OCI-LY1 (cell line): ENCODE data around the gene OR1K1.

ENCODE experiments used
- H2AFZ ChIP-seq: fragments of 200-600 bp; sonication (generic), shearing (Covaris generic); 2 replicates; pipeline ENCODE4 v1.6.0; 2014; ENCODE audit warnings: antibody characterized with exemption, mild to moderate bottlenecking, low read length
- H3F3A ChIP-seq: fragments of 200-600 bp; sonication (generic), shearing (Covaris generic); 2 replicates; pipeline ENCODE4 v1.6.0; 2014; ENCODE audit warnings: mild to moderate bottlenecking, antibody characterized with exemption, low read length, moderate library complexity; ENCODE audit not compliant: insufficient read depth
- H3K27ac ChIP-seq: fragments of 200-600 bp; sonication (generic); 2 replicates; pipeline ENCODE4 v1.5.1; 2014; ENCODE audit warnings: low read length, mixed run types, mild to moderate bottlenecking, low read depth; ENCODE audit not compliant: poor library complexity, severe bottlenecking
- H3K27me3 ChIP-seq: fragments of 200-600 bp; sonication (generic); 2 replicates; pipeline ENCODE4 v1.6.0; 2014; ENCODE audit warnings: antibody characterized with exemption, mild to moderate bottlenecking, low read length, moderate library complexity; ENCODE audit not compliant: insufficient read depth
- H3K36me3 ChIP-seq: fragments of 200-600 bp; sonication (generic); 2 replicates; pipeline ENCODE4 v1.6.1; 2014; ENCODE audit warnings: mild to moderate bottlenecking, antibody characterized with exemption, low read length, moderate library complexity, mixed read lengths; ENCODE audit not compliant: insufficient read depth
- H3K4me1 ChIP-seq: fragments of 200-600 bp; sonication (generic); 2 replicates; pipeline ENCODE4 v1.5.1; 2014; ENCODE audit warnings: mild to moderate bottlenecking, low read length, moderate library complexity; ENCODE audit not compliant: insufficient read depth, severe bottlenecking
- H3K4me2 ChIP-seq: fragments of 200-600 bp; sonication (generic), shearing (Covaris generic); 2 replicates; pipeline ENCODE4 v1.6.1; 2014; ENCODE audit warnings: low read length
- H3K4me3 ChIP-seq: fragments of 200-600 bp; sonication (generic); 2 replicates; pipeline ENCODE4 v1.5.1; 2014; ENCODE audit warnings: low read length, low read depth, mild to moderate bottlenecking, mixed read lengths; ENCODE audit not compliant: poor library complexity, severe bottlenecking
- H3K79me2 ChIP-seq: fragments of 200-600 bp; shearing (Covaris generic); 2 replicates; pipeline ENCODE4 v1.6.1; 2016; ENCODE audit warnings: mixed run types, low read length, mixed read lengths; ENCODE audit not compliant: insufficient read depth
- H3K9ac ChIP-seq: fragments of 200-600 bp; sonication (generic), shearing (Covaris generic); 2 replicates; pipeline ENCODE4 v1.6.1; 2014; ENCODE audit warnings: mild to moderate bottlenecking, low read length, mixed read lengths
- H3K9me2 ChIP-seq: fragments of 200-600 bp; sonication (generic), shearing (Covaris generic); 2 replicates; pipeline ENCODE4 v1.6.1; 2014; ENCODE audit warnings: low read depth, mild to moderate bottlenecking, low read length, mixed read lengths
- H3K9me3 ChIP-seq: fragments of 200-600 bp; shearing (Covaris generic); 2 replicates; pipeline ENCODE4 v1.6.1; 2014; ENCODE audit warnings: low read length, mixed read lengths
- H4K20me1 ChIP-seq: fragments of 200-600 bp; sonication (generic), shearing (Covaris generic); 2 replicates; pipeline ENCODE4 v1.6.0; 2016; ENCODE audit warnings: mild to moderate bottlenecking, low read length; ENCODE audit not compliant: insufficient read depth
- EZH2 ChIP-seq: fragments of 200-600 bp; sonication (generic), shearing (Covaris generic); IDR thresholded peaks from 2 replicates; pipeline ENCODE4 v1.8.0; 2017; ENCODE audit warnings: borderline replicate concordance, mixed run types, mild to moderate bottlenecking, antibody characterized with exemption, low read length, moderate library complexity, mixed read lengths
- TF ChIP-seq, protein P1 (sequence below): fragments of 200-600 bp; sonication (generic), shearing (Covaris generic); IDR thresholded peaks from 2 replicates; pipeline ENCODE4 v1.5.1; 2017; ENCODE audit warnings: mild to moderate bottlenecking, antibody characterized with exemption, low read length, moderate library complexity, mixed read lengths

Gene OR1K1

GRCh38 chr9:122841501-122841900, 41.6 kb downstream of the OR1K1 start:
- no peak overlapping the region for H3K9ac ChIP-seq
- H3K36me3 ChIP-seq, result peaks cover 15% of the 10 kb centered on the region
- no peak overlapping the region for H3K27ac ChIP-seq
- no peaks in the 10 kb centered on the region for H4K20me1 ChIP-seq
- H3K9me2 ChIP-seq, result no peaks in the 10 kb centered on the region
- H3K27me3 ChIP-seq, result no peaks in the 10 kb centered on the region; the same call in 1 of the 2 replicates
- no peak overlapping the region for H2AFZ ChIP-seq
- H3K4me1 ChIP-seq, result no peaks in the 10 kb centered on the region
- no peaks in the 10 kb centered on the region for H3F3A ChIP-seq
- H3K9me3 ChIP-seq, result no peaks in the 10 kb centered on the region
- H3K79me2 ChIP-seq, result no peaks in the 10 kb centered on the region
- no peak overlapping the region for H3K4me2 ChIP-seq
- no peak overlapping the region for H3K4me3 ChIP-seq
- TF ChIP-seq, protein P1, sequence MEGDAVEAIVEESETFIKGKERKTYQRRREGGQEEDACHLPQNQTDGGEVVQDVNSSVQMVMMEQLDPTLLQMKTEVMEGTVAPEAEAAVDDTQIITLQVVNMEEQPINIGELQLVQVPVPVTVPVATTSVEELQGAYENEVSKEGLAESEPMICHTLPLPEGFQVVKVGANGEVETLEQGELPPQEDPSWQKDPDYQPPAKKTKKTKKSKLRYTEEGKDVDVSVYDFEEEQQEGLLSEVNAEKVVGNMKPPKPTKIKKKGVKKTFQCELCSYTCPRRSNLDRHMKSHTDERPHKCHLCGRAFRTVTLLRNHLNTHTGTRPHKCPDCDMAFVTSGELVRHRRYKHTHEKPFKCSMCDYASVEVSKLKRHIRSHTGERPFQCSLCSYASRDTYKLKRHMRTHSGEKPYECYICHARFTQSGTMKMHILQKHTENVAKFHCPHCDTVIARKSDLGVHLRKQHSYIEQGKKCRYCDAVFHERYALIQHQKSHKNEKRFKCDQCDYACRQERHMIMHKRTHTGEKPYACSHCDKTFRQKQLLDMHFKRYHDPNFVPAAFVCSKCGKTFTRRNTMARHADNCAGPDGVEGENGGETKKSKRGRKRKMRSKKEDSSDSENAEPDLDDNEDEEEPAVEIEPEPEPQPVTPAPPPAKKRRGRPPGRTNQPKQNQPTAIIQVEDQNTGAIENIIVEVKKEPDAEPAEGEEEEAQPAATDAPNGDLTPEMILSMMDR, result no peak
- no peak for TF ChIP-seq EZH2

- Histone ChIP-seq H3K79me2 (no peaks in the 10 kb centered on the region), H3K4me1 (no peaks in the 10 kb centered on the region), H3K9me2 (no peaks in the 10 kb centered on the region), H3K4me2 (no peak overlapping the region), H2AFZ (no peak overlapping the region), H3K27ac (no peak overlapping the region), H3K9me3 (no peaks in the 10 kb centered on the region), H3K4me3 (no peak overlapping the region), H3F3A (no peaks in the 10 kb centered on the region), H4K20me1 (no peaks in the 10 kb centered on the region), H3K9ac (no peak overlapping the region), H3K36me3 (peaks cover 41% of the 10 kb centered on the region), H3K27me3 (no peaks in the 10 kb centered on the region; the same call in 1 of the 2 replicates)
- TF ChIP-seq, protein P1, result no peak
- TF ChIP-seq EZH2, result no peak
Observed at GRCh38 chr9:122844137-122844536, 44.2 kb downstream of the OR1K1 start.

- Histone ChIP-seq H2AFZ (no peak overlapping the region), H3K4me3 (no peak overlapping the region), H3K4me2 (no peak overlapping the region)
Observed at GRCh38 chr9:122845116-122845515, 45.2 kb downstream of the OR1K1 start.

More at GRCh38 chr9:122845116-122845515, 45.2 kb downstream of the OR1K1 start:
- H3K36me3 ChIP-seq, result peaks cover 49% of the 10 kb centered on the region
- no peaks in the 10 kb centered on the region for H3K4me1 ChIP-seq
- no peaks in the 10 kb centered on the region; the same call in 1 of the 2 replicates for H3K27me3 ChIP-seq
- no peaks in the 10 kb centered on the region for H3F3A ChIP-seq
- H3K9me2 ChIP-seq, result no peaks in the 10 kb centered on the region
- no peaks in the 10 kb centered on the region for H3K79me2 ChIP-seq
- no peak overlapping the region for H3K27ac ChIP-seq
- no peak overlapping the region for H3K9ac ChIP-seq
- no peaks in the 10 kb centered on the region for H3K9me3 ChIP-seq
- H4K20me1 ChIP-seq, result no peaks in the 10 kb centered on the region
- TF ChIP-seq EZH2, result no peak
- TF ChIP-seq, protein P1, result no peak
